Chondrocyte (in vitro differentiated cells): ENCODE data around the gene GET4. TPM values are rescaled to one million over a fixed set of nuclear protein-coding genes. Genes with fewer than 3 reads are reported as not detected.
"Not testable (repeated sequence)": the region's sequence is repeated elsewhere in the genome, so short reads cannot be mapped to it uniquely, and the experiment has no call there.

Source experiments
- DNase-seq: peaks from one replicate; pipeline ENCODE4 v3.0.0; 2021; ENCODE audit warnings: mixed read lengths, low spot score
- H3K27ac Mint-ChIP-seq: one replicate; pipeline ENCODE4 v1.8.0; 2021; ENCODE audit warnings: mild to moderate bottlenecking, moderate library complexity, mixed read lengths; ENCODE audit not compliant: unreplicated experiment
- H3K27me3 Mint-ChIP-seq: 2 replicates; pipeline ENCODE4 v1.8.0; 2021; ENCODE audit warnings: low read depth, mixed read lengths
- H3K36me3 Mint-ChIP-seq: 2 replicates; pipeline ENCODE4 v1.8.0; 2021; ENCODE audit warnings: low read depth, mixed read lengths
- H3K4me1 Mint-ChIP-seq: 2 replicates; pipeline ENCODE4 v1.8.0; 2021; ENCODE audit warnings: low read depth, mild to moderate bottlenecking, mixed read lengths
- H3K4me3 Mint-ChIP-seq: one replicate; pipeline ENCODE4 v1.8.0; 2021; ENCODE audit warnings: mild to moderate bottlenecking, moderate library complexity, mixed read lengths; ENCODE audit not compliant: unreplicated experiment
- H3K9me3 Mint-ChIP-seq: 2 replicates; pipeline ENCODE4 v1.8.0; 2021; ENCODE audit warnings: low read depth, mixed read lengths
- CTCF ChIP-seq: fragments of 200-600 bp; sonication (generic); IDR thresholded peaks from 2 replicates; pipeline ENCODE4 v1.5.0; 2021; ENCODE audit warnings: antibody characterized with exemption, mild to moderate bottlenecking, moderate library complexity
- total RNA-seq: library from RNA; stranded (reverse); gene quantifications from 3 replicates; pipeline ENCODE4 v1.2.1, GENCODE V29; 2021

Gene GET4
- total RNA-seq, 1 donor from 2014 or later, result 28.0 TPM

DNA sequence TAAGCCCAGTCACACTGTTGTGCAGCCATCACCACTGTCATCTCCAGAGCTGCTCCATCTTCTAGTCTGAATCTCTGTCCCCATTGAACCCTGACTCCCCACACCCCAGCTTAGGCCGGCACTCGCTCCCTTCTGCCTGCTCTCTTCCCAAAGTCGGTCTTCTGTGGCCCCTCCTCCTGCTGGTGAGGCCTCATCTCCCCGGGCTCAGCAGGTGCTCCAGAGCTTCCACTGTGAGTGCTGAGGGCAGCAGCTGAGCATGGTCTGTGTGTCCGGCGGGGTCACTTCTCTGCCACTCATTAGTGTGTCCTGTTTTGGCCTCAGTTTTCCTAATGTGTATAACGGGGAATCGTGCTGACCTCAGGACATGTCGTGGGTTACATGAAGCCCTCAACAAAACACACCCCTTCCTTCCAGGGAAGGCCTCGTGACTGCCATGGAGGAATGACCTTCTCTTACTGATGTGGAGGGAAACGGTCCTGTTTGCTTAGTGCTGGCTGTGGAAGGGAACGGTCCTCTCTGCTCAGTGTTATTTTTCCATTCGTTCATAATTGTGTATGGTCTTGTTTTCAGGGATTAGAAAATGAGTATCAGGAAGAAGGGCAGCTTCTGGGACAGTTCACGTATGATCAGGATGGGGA, 4.3 kb upstream of the GET4 start:
- H3K9me3 Mint-ChIP-seq, result no peaks in the 10 kb centered on the region
- no peak overlapping the region for H3K27ac Mint-ChIP-seq
- DNase-seq, result no peak
- H3K4me3 Mint-ChIP-seq, result no peak overlapping the region
- H3K27me3 Mint-ChIP-seq, result no peaks in the 10 kb centered on the region
- TF ChIP-seq CTCF, result no peak
- H3K4me1 Mint-ChIP-seq, result peaks cover 17% of the 10 kb centered on the region
- peaks cover 18% of the 10 kb centered on the region for H3K36me3 Mint-ChIP-seq

DNA sequence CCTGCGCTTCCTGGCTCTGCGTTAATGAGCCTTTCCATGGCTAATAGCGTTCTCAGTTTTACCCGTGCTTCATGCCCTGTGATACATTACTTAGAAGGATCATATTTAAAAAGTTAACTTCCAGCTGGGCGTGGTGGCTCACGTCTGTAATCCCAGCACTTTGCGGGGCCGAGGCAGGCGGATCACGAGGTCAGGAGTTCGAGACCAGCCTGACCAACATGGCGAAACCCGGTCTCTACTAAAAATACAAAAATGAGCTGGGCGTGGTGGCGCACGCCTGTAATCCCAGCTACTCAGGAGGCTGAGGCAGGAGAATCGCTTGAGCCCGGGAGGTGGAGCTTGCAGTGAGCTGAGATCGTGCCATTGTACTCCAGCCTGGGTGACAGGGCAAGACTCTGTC, 3.7 kb upstream of the GET4 start:
- H3K4me3 Mint-ChIP-seq, H3K27me3 Mint-ChIP-seq, H3K9me3 Mint-ChIP-seq, H3K27ac Mint-ChIP-seq, DNase-seq: not testable (repeated sequence)
- H3K4me1 Mint-ChIP-seq, result peaks cover 10% of the 10 kb centered on the region
- peaks cover 15% of the 10 kb centered on the region for H3K36me3 Mint-ChIP-seq

- TF ChIP-seq CTCF, result peak; percentile 95
Measured at GRCh38 chr7:873367-874002, 2.9 kb upstream of the GET4 start.

DNA sequence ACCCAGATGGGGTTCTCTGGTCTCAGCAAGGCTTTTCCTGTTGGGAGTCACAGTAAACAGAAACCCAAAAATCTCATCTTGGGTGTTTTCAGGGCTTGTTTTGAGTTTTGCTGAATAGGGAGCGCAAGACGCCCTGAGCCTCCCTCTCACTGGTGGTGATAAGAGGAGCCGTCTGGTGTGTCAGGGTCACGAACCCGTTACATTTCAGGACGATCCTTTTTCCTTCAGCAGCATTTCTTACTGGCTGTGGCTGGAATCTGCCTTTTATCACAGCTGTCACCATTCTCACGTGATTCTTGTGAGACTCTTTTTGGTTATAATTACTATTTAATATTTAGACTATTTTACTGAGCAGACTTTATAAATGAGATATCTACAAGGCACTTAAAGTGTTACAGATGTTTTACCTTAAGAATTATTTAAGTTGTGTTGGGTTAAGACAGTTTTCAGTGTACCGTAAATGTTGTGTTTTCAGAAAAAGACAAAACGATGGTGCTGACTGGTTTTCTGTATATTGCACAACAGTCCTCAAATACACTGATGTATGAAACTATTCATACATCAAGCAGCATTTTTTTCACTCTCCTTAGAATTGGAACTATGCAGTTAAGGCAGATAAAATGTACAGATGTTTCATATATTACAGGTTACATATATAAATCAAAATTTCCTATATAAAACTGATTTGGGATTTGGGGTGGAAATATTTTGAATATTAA, 2.2 kb upstream of the GET4 start:
- Mint-ChIP-seq H3K4me3 (no peak overlapping the region), H3K27ac (no peak overlapping the region), H3K36me3 (peaks cover 16% of the 10 kb centered on the region), H3K4me1 (peaks cover 14% of the 10 kb centered on the region), H3K27me3 (no peaks in the 10 kb centered on the region), H3K9me3 (no peaks in the 10 kb centered on the region)
- TF ChIP-seq CTCF, result no peak
- no peak for DNase-seq

More at GRCh38 chr7:873367-874002, 2.9 kb upstream of the GET4 start:
- Mint-ChIP-seq H3K4me1 (peaks cover 12% of the 10 kb centered on the region), H3K36me3 (peaks cover 15% of the 10 kb centered on the region), H3K9me3 (no peaks in the 10 kb centered on the region), H3K27ac (peak overlapping the region; percentile 54), H3K4me3 (no peak overlapping the region), H3K27me3 (no peaks in the 10 kb centered on the region)
- DNase-seq, result no peak

GRCh38 chr7:875051-875450, 1.3 kb upstream of the GET4 start:
- Mint-ChIP-seq H3K4me3 (no peak overlapping the region), H3K9me3 (no peaks in the 10 kb centered on the region), H3K27ac (peak overlapping the region; percentile 45), H3K27me3 (no peaks in the 10 kb centered on the region), H3K4me1 (peaks cover 20% of the 10 kb centered on the region), H3K36me3 (peaks cover 14% of the 10 kb centered on the region)
- no peak for TF ChIP-seq CTCF
- no peak for DNase-seq
